ENCODE measurements around the gene PSMD1.
"Not testable (repeated sequence)": the region's sequence is repeated elsewhere in the genome, so short reads cannot be mapped to it uniquely, and the experiment has no call there.

- TF ChIP-seq CTCF (IDR thresholded peaks at IDR 0.05; ENCODE audit: control extremely low read depth in 1 of 3, insufficient read depth in 1 of 3, low read depth in 1 of 3, low read length in 3 of 3); ATF3 (IDR thresholded peaks at IDR 0.05; ENCODE audit: insufficient read depth, low read depth, low read length); POLR2AphosphoS5 (IDR thresholded peaks at IDR 0.05; ENCODE audit: low read depth, low read length); KDM1A (IDR thresholded peaks at IDR 0.05; ENCODE audit: borderline replicate concordance, low read length): not testable (repeated sequence)
Measured at GRCh38 chr2:231025059-231025458, 31.6 kb upstream of the PSMD1 start.
